DND-41 (cell line): Measurements from ENCODE around the gene CYTIP.

Experiments used
- ATAC-seq: fragments of 200-7000 bp; cut with Tn5 transposase; 3 replicates; pipeline ENCODE4 v1.9.1; 2021; ENCODE audit warnings: low read depth; ENCODE audit not compliant: insufficient read depth
- DNase-seq: peaks from one replicate; pipeline ENCODE4 v3.0.0-alpha.2; 2020
- H2AFZ ChIP-seq: 2 replicates; pipeline ENCODE4 v1.6.0; 2012; ENCODE audit warnings: low read depth, low read length
- H3K27ac ChIP-seq: 2 replicates; pipeline ENCODE4 v1.5.1; 2012; ENCODE audit warnings: low read length, inconsistent platforms
- H3K27me3 ChIP-seq: fragments of 200-600 bp; sonication (generic); 2 replicates; pipeline ENCODE4 v1.6.0; 2012; ENCODE audit warnings: low read length, mild to moderate bottlenecking, inconsistent platforms; ENCODE audit not compliant: insufficient read depth, poor library complexity
- H3K36me3 ChIP-seq: 2 replicates; pipeline ENCODE4 v1.5.1; 2012; ENCODE audit warnings: low read length, inconsistent platforms; ENCODE audit not compliant: insufficient read depth
- H3K4me1 ChIP-seq: 2 replicates; pipeline ENCODE4 v1.5.1; 2012; ENCODE audit warnings: mild to moderate bottlenecking, low read length; ENCODE audit not compliant: insufficient read depth
- H3K4me2 ChIP-seq: 2 replicates; pipeline ENCODE4 v1.6.0; 2012; ENCODE audit warnings: mild to moderate bottlenecking, moderate library complexity, low read length, inconsistent platforms; ENCODE audit not compliant: insufficient read depth
- H3K4me3 ChIP-seq, 2 experiments: fragments of 200-600 bp in 1 of 2; shearing (Covaris generic) in 1 of 2; 2 replicates each; pipeline ENCODE4 v1.5.1; 2012 to 2016; ENCODE audit warnings: inconsistent platforms in 2 of 2, low read length in 2 of 2, mild to moderate bottlenecking in 2 of 2, low read depth in 1 of 2, moderate library complexity in 1 of 2
- H3K79me2 ChIP-seq: 2 replicates; pipeline ENCODE4 v1.6.0; 2012; ENCODE audit warnings: low read length, inconsistent platforms; ENCODE audit not compliant: insufficient read depth
- H3K9ac ChIP-seq: 2 replicates; pipeline ENCODE4 v1.6.0; 2012; ENCODE audit warnings: low read depth, mild to moderate bottlenecking, inconsistent platforms, low read length, moderate library complexity
- H3K9me3 ChIP-seq: 2 replicates; pipeline ENCODE4 v1.5.1; 2012; ENCODE audit warnings: low read length, moderate library complexity, mild to moderate bottlenecking, inconsistent platforms; ENCODE audit not compliant: insufficient read depth, severe bottlenecking
- H4K20me1 ChIP-seq: 2 replicates; pipeline ENCODE4 v1.6.0; 2012; ENCODE audit warnings: low read length; ENCODE audit not compliant: insufficient read depth
- EZH2 ChIP-seq: IDR thresholded peaks from 3 replicates; pipeline ENCODE4 v1.6.1; 2012; ENCODE audit warnings: borderline replicate concordance, low read depth, mild to moderate bottlenecking, moderate library complexity, low read length, inconsistent platforms; ENCODE audit not compliant: severe bottlenecking
- TF ChIP-seq, protein P1 (sequence below): IDR thresholded peaks from 2 replicates; pipeline ENCODE4 v1.5.1; 2012; ENCODE audit warnings: borderline replicate concordance, low read length, moderate library complexity, mild to moderate bottlenecking; ENCODE audit not compliant: poor library complexity, severe bottlenecking; ENCODE audit errors: extremely low read depth

The CYTIP gene

DNA sequence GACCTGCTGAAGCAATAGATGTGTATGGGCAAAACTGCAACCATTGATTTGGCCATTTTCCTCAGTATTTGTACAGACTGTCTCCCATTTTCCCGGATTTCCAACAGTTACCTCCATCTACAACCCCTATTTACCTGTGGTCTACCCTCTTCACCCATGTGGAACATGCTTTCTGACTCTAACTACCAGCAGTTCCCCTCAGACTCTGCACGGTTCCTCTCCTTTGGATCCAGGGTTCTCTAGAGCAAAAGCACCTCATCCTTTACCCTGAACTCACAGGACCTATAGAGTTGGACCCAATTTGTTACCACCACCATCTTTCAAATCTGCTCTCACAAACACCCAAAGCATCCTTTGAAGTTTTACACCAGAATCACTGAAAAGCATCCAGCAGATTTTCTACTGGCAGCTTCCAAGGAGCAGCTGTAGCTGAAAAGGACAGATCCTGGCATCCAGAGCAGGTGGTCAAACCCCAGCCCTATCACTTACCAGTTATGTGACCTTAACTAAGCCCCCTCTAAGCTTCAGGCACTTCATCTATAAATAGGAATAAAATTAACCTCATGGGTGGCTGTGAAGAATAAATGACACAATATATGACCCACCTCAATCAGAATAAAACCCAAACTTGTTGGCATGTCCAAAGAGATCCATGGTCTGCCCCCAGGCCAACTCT is 15.3 kb downstream of the CYTIP start:
- no peaks in the 10 kb centered on the region for H3K9me3 ChIP-seq
- H4K20me1 ChIP-seq: peaks cover 2% of the 10 kb centered on the region; the same call in 1 of the 2 replicates
- H3K79me2 ChIP-seq: no peaks in the 10 kb centered on the region
- ATAC-seq (no peak), DNase-seq (no peak)
- no peaks in the 10 kb centered on the region for H3K27me3 ChIP-seq
- no peak overlapping the region for H3K4me3 ChIP-seq
- no peak overlapping the region for H3K4me2 ChIP-seq
- H3K4me1 ChIP-seq: no peaks in the 10 kb centered on the region
- TF ChIP-seq, protein P1, sequence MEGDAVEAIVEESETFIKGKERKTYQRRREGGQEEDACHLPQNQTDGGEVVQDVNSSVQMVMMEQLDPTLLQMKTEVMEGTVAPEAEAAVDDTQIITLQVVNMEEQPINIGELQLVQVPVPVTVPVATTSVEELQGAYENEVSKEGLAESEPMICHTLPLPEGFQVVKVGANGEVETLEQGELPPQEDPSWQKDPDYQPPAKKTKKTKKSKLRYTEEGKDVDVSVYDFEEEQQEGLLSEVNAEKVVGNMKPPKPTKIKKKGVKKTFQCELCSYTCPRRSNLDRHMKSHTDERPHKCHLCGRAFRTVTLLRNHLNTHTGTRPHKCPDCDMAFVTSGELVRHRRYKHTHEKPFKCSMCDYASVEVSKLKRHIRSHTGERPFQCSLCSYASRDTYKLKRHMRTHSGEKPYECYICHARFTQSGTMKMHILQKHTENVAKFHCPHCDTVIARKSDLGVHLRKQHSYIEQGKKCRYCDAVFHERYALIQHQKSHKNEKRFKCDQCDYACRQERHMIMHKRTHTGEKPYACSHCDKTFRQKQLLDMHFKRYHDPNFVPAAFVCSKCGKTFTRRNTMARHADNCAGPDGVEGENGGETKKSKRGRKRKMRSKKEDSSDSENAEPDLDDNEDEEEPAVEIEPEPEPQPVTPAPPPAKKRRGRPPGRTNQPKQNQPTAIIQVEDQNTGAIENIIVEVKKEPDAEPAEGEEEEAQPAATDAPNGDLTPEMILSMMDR: no peak
- no peak for TF ChIP-seq EZH2
- H3K9ac ChIP-seq: no peak overlapping the region
- no peak overlapping the region for H3K27ac ChIP-seq
- no peak overlapping the region for H2AFZ ChIP-seq
- H3K36me3 ChIP-seq: no peaks in the 10 kb centered on the region

DNA sequence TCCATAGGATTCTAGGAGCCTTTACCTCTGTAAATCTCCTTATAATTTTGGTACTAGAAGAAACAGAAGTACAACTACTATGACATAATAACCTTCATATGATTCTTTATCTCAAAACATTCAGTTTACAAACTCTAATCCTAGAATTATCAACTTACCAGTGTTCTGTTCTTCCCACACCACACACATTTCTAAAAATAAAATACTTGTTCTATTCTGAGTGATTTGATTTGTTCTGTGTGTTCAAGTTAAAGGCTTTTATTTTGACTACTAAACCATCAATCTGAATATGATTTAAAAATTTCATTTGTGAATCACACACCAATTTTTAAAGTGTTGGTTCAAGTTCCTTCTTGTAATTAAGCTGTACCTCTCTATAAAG is 16.0 kb downstream of the CYTIP start:
- no peak overlapping the region for H2AFZ ChIP-seq
- H3K27ac ChIP-seq: no peak overlapping the region
- no peaks in the 10 kb centered on the region for H3K9me3 ChIP-seq
- H4K20me1 ChIP-seq: peaks cover 2% of the 10 kb centered on the region; the same call in 1 of the 2 replicates
- H3K79me2 ChIP-seq: no peaks in the 10 kb centered on the region
- no peak overlapping the region for H3K4me2 ChIP-seq
- TF ChIP-seq, protein P1: no peak
- TF ChIP-seq EZH2: no peak
- no peaks in the 10 kb centered on the region for H3K27me3 ChIP-seq
- no peak overlapping the region for H3K9ac ChIP-seq
- ATAC-seq: no peak
- H3K4me1 ChIP-seq: no peaks in the 10 kb centered on the region
- H3K4me3 ChIP-seq: no peak overlapping the region
- no peak for DNase-seq
- no peaks in the 10 kb centered on the region for H3K36me3 ChIP-seq

DNA sequence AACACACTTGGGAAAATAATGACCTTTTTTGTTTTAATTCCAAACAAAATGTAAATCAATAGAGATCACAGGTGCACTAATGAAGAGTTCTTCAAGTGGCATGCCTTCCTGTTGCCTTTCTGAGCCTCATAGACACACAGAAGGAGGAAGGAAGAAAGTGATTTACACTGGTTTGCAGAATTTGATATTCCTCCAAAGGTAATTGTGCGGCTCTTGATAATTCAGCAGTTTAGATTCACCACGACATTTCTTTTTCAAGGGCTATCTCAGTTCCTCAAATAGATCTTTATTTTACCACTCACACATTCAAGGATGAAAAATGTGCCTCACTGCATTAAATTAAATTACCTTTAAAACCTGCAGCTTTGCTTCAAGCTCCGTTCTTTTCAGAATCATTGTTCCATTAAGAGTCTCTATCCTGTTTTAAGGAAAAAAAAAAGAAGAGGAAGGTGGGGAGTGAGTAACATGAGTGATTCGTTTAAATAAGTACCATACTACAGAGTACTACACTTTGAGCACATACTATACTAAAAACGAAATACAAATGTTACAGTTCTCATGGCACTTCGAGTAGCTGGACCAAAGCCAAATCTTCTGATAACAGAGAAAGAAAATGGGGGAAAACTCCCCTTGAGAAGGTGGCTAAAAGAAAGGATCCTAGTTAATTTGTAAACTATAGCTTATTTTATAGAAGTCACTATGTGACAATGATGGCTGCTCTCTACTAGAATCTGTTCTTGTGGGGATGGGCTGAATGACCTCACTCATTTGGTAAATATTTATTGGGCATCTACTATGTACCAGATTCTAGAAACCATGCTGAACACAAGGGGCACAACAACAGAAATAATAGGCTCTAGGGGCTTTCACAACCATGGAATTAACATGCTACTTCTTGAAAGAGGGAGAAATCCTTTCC is 16.6 kb downstream of the CYTIP start:
- Histone ChIP-seq H3K36me3 (no peaks in the 10 kb centered on the region), H3K9ac (no peak overlapping the region), H3K79me2 (no peaks in the 10 kb centered on the region), H3K4me2 (no peak overlapping the region), H3K27ac (no peak overlapping the region), H4K20me1 (peaks cover under 1% of the 10 kb centered on the region; the same call in 1 of the 2 replicates), H3K4me3 (no peak overlapping the region), H3K9me3 (no peaks in the 10 kb centered on the region), H3K4me1 (no peaks in the 10 kb centered on the region), H2AFZ (no peak overlapping the region), H3K27me3 (no peaks in the 10 kb centered on the region)
- DNase-seq (no peak), ATAC-seq (no peak)
- TF ChIP-seq, protein P1: no peak
- TF ChIP-seq EZH2: no peak
